Endothelial cell (in vitro differentiated cells): ENCODE data around the gene FAM13C. TPM values are rescaled to one million over a fixed set of nuclear protein-coding genes. Genes with fewer than 3 reads are reported as not detected.

Experiments used
- DNase-seq: peaks from one replicate; pipeline ENCODE4 v3.0.0; 2021; ENCODE audit warnings: low spot score
- H3K27ac Mint-ChIP-seq: one replicate; pipeline ENCODE4 v1.8.0; 2021; ENCODE audit warnings: mixed read lengths, inconsistent platforms; ENCODE audit not compliant: unreplicated experiment
- H3K27me3 Mint-ChIP-seq: one replicate; pipeline ENCODE4 v1.8.0; 2021; ENCODE audit warnings: mild to moderate bottlenecking, moderate library complexity, mixed read lengths, inconsistent platforms; ENCODE audit not compliant: unreplicated experiment
- H3K36me3 Mint-ChIP-seq: one replicate; pipeline ENCODE4 v1.8.0; 2021; ENCODE audit warnings: mild to moderate bottlenecking, low read depth, mixed read lengths, inconsistent platforms; ENCODE audit not compliant: unreplicated experiment
- H3K4me1 Mint-ChIP-seq: one replicate; pipeline ENCODE4 v1.8.0; 2021; ENCODE audit warnings: mild to moderate bottlenecking, mixed read lengths, inconsistent platforms; ENCODE audit not compliant: unreplicated experiment
- H3K4me3 Mint-ChIP-seq: one replicate; pipeline ENCODE4 v1.8.0; 2021; ENCODE audit warnings: mild to moderate bottlenecking, mixed read lengths, inconsistent platforms; ENCODE audit not compliant: unreplicated experiment
- H3K9me3 Mint-ChIP-seq: one replicate; pipeline ENCODE4 v1.8.0; 2021; ENCODE audit warnings: mixed read lengths, inconsistent platforms; ENCODE audit not compliant: unreplicated experiment
- CTCF ChIP-seq: fragments of 200-600 bp; sonication (generic); IDR thresholded peaks from one replicate; pipeline ENCODE4 v1.5.0; 2021; ENCODE audit warnings: antibody characterized with exemption; ENCODE audit not compliant: unreplicated experiment
- total RNA-seq: library from RNA; stranded (reverse); fragmentation: NEBNext Ultra II Directional; extraction: Animal tissue kit (Norgen Biotek cat#: 25700); gene quantifications from one replicate; pipeline ENCODE4 v1.2.1, GENCODE V29; 2021; ENCODE audit not compliant: unreplicated experiment

Gene FAM13C
- total RNA-seq, 1 donor from 2014 or later = 57.9 TPM

GRCh38 chr10:59325116-59325515 lies 37.2 kb downstream of the FAM13C start:
- Mint-ChIP-seq H3K4me1 (peaks cover 6% of the 10 kb centered on the region), H3K4me3 (no peak overlapping the region), H3K27me3 (peaks cover 3% of the 10 kb centered on the region), H3K9me3 (no peaks in the 10 kb centered on the region), H3K27ac (no peak overlapping the region), H3K36me3 (peaks cover 34% of the 10 kb centered on the region)
- DNase-seq = no peak
- no peak for TF ChIP-seq CTCF

GRCh38 chr10:59324597-59324996 lies 37.8 kb downstream of the FAM13C start:
- H3K4me1 Mint-ChIP-seq = peaks cover 11% of the 10 kb centered on the region
- H3K27me3 Mint-ChIP-seq = peaks cover 3% of the 10 kb centered on the region
- no peak for TF ChIP-seq CTCF
- DNase-seq = no peak
- no peaks in the 10 kb centered on the region for H3K9me3 Mint-ChIP-seq
- H3K36me3 Mint-ChIP-seq = peaks cover 36% of the 10 kb centered on the region
- no peak overlapping the region for H3K27ac Mint-ChIP-seq
- no peak overlapping the region for H3K4me3 Mint-ChIP-seq

- H3K4me1 Mint-ChIP-seq = peaks cover 17% of the 10 kb centered on the region
Observed at GRCh38 chr10:59323831-59324401, 38.4 kb downstream of the FAM13C start.

GRCh38 chr10:59323036-59323459 lies 39.3 kb downstream of the FAM13C start:
- no peak for TF ChIP-seq CTCF
- peaks cover 21% of the 10 kb centered on the region for H3K4me1 Mint-ChIP-seq
- H3K27me3 Mint-ChIP-seq = peaks cover 3% of the 10 kb centered on the region

More at GRCh38 chr10:59323831-59324401, 38.4 kb downstream of the FAM13C start:
- Mint-ChIP-seq H3K36me3 (peaks cover 36% of the 10 kb centered on the region), H3K9me3 (no peaks in the 10 kb centered on the region), H3K4me3 (no peak overlapping the region), H3K27ac (no peak overlapping the region), H3K27me3 (peaks cover 3% of the 10 kb centered on the region)
- TF ChIP-seq CTCF = no peak
- no peak for DNase-seq

GRCh38 chr10:59322131-59322530 lies 40.2 kb downstream of the FAM13C start:
- DNase-seq = no peak
- Mint-ChIP-seq H3K36me3 (peaks cover 36% of the 10 kb centered on the region), H3K9me3 (no peaks in the 10 kb centered on the region), H3K27me3 (peaks cover 3% of the 10 kb centered on the region), H3K4me3 (peak overlapping the region; percentile 44), H3K27ac (no peak overlapping the region), H3K4me1 (peaks cover 24% of the 10 kb centered on the region)
- no peak for TF ChIP-seq CTCF

More at GRCh38 chr10:59323036-59323459, 39.3 kb downstream of the FAM13C start:
- no peaks in the 10 kb centered on the region for H3K9me3 Mint-ChIP-seq
- H3K36me3 Mint-ChIP-seq = peaks cover 36% of the 10 kb centered on the region
- no peak overlapping the region for H3K4me3 Mint-ChIP-seq
- no peak for DNase-seq
- H3K27ac Mint-ChIP-seq = no peak overlapping the region
